NAMALWA (cell line): ENCODE measurements around the gene LZTS2.
"Not testable (repeated sequence)": the region's sequence is repeated elsewhere in the genome, so short reads cannot be mapped to it uniquely, and the experiment has no call there.

ENCODE experiments used
- DNase-seq: peaks from one replicate; pipeline ENCODE4 v3.0.0-alpha.2; 2015; ENCODE audit warnings: low spot score

LZTS2 gene

DNA sequence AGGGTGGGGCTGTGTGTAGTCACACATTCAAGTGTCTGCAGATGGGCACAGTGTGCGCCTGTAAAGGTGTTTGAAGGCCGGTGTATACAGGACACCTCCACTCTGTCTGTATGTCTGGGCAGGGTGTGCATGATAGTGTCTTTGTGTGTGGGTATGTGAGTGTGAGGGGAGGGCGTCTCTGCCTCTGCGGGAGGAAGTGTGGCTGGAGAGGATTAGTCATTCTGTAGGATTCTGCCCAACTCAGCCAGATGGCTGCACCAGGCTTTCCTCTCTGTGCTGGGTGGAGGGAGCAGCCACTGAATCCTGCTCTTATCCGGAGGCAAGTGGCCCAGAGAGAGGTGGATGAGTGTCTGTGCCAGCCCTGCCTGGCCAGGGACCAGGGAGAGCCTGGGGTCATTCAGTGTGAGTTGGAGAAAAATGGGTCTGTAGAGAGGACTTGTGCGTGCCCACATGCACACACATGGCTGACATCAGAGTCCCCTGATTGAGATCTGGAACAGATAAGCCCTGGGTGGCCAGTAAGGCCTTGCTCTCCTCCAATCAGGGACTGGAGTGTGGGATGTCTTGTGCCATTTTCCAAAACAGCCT, 33.1 kb downstream of the LZTS2 start:
- DNase-seq = no peak

DNA sequence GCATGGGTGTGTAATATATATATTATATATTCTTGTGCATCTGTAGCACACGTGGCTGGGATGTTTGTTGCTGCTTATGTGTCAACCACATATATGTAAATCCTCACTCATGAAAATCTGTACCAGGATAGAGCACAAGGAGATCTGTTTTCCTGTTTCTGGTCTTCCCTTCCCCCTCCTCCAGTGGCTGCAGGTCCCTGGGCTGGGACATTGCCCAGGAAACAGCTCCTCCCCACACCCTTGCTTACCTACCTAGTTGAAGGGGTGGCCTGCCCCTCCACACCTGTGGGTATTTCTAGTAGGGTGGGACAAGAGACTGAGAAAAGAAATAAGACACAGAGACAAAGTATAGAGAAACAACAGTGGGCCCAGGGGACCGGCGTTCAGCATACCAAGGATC, 33.7 kb downstream of the LZTS2 start:
- DNase-seq = no peak

GRCh38 chr10:101034404-101034803, 34.8 kb downstream of the LZTS2 start:
- not testable (repeated sequence) for DNase-seq

- DNase-seq = no peak
These were observed 35.7 kb downstream of the LZTS2 start for GRCh38 chr10:101035314-101035713.

GRCh38 chr10:101035916-101036702, 36.5 kb downstream of the LZTS2 start:
- no peak for DNase-seq

DNA sequence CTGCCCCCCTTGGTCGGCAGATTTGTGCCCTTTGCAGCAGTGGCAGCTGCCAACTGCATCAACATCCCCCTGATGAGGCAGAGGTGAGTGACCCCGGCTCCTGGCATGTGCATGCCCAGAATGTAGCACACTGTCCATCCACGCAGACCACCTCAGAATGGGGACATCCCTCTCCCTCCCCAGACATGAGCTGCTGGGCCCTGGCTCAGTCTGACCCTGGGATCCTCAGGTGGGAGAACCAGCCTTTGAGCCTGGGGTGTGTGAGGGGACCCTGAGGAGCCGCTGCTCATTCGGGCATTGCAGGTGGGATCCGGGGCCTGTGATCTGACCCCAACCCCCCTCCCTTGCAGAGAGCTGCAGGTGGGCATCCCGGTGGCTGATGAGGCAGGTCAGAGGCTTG, 37.1 kb downstream of the LZTS2 start:
- DNase-seq = no peak

- DNase-seq = no peak
These were observed 38.9 kb downstream of the LZTS2 start for GRCh38 chr10:101038484-101038883.

DNA sequence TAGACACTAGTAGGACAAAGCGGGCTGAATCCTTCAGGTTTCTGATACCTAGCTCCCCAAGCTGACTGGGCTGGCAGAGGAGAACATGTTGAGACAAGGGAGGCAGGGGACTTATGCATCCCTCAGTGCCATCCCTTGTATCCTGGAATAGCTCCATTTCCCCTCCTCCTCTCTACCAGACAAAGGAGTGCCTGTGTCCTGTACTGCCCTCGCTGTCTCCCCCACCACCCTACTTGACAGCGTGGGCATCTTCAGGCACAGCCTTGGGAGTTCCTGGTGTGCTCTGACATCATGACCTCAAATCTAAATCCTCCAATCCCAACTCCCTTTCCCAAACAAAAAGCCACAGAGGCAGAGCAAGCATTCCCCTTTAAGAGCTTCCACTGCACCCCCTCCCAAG, 40.5 kb downstream of the LZTS2 start:
- DNase-seq = no peak

DNA sequence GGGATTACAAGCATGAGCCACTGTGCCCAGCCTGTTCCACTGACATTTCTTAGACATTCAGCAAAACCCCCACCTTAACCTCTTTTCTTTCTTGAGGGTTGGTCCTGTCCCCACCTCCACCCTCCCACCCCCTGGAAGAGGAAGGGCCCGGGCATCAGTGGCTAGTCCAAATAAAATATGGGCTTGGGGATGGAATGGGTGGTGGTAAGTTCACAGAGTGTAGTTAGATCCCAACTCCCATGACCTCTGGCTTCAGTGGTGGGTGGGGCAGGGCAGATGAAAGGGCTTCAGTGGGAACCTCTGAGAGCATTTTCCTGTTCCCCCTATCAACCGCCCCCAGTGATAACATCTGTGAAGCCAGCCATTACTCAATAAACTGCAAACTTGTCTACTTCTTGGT, 41.2 kb downstream of the LZTS2 start:
- DNase-seq = no peak

DNA sequence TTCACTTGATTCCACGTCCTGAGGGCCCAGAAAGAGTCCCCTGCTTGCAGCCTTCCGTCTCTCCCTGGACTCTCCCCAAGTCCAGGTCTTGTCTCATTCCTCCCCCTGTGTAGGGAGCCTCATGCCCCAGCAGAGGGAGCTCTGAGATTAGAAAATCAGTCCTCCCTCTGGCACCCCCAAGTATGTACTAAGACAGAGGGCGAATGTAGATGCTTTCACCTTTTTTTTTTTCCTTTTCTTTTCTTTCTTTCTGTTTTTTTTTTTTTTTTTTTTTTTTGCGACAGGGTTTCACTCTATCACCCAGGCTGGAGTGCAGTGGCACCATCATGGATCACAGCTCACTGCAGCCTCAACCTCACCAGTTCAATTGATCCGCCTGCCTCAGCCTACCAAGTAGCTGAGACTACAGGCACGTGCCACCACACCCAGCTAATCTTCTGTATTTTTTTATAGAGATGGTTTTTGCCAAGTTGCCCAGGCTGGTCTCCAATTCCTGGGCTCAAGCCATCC, 41.7 kb downstream of the LZTS2 start:
- peak; percentile 91 for DNase-seq

GRCh38 chr10:101042118-101042517, 42.5 kb downstream of the LZTS2 start:
- DNase-seq = no peak

DNA sequence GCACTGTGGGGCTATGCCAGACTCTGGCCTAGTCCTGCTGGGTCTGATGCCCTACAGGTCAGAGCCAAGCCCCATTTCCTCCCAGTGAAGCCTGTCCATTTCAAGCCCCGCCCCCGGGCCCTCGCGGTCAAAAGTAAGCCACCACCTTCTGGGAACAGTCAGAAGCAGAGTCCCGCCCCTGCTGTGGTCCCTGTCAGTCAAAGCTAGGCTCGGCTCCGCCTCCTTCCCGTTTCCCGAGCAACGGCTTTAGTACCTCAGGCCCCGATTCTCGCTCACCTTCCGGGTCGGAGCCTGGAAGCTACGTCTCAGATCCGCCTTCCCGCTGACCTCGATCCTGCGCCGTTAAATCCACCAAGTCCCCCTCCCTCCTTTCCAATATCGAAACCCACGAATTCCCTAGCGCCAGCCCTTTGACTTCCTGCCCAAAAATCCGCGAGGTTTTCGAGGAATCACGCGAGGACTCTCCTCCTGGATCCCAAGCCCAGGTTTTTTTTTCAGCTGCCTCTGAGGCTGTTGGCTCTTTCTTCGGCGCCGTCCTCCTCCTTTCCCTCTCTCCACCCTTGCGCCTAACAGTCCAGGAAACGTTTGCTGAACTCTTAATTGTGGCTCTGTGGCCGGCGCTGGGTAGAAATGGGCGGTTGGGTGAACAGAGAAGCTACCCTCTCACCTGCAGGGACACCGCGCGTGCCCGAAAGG, 43.2 kb downstream of the LZTS2 start:
- peak; percentile 93 for DNase-seq

GRCh38 chr10:101043363-101043707, 43.7 kb downstream of the LZTS2 start:
- no peak for DNase-seq

- DNase-seq = no peak
These were observed 44.5 kb downstream of the LZTS2 start for GRCh38 chr10:101044117-101044516.

DNA sequence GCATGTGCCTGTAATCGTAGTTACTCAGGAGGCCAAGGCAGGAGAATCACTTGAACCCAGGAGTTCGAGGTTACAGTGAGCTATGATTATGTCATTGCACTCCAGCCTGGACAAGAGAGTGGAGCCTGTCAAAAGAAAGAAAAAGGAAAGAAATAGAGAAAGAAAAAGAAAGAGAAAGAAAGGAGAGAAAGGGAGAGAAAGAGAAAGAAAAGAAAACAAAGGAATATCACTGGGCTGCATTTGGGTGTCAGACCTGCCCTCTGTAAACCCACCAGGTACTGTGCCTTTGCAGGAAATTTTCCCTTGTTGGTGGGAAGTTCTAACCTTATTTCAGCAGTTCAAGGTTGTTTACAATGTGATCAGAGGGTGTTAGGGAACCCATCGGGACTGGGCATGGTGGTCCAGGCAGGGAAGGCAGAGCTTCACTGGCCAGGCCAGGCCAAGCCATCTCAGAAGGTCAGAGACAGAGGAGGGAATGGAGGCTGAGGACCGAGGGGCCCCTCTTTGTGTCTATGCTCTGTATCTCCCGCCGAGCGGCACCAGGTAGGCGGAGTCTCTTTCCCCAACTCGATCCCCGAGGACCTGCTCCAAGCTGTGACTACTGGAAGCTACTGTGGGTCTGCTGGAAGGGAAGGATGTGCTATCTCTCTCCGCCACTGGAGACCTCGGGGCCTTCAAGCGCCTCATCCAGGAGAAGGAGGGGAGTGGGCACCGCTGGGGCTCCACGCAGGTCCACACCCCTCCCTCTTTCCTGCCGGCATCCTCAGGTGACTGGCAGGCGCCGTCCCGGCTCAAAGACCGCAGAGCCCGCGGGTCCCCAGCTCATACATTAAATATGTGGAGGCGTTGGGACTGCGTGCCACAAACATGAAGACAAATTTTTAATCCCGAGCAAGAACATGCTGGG, 47.0 kb downstream of the LZTS2 start:
- no peak for DNase-seq

GRCh38 chr10:101047268-101047667, 47.7 kb downstream of the LZTS2 start:
- no peak for DNase-seq

GRCh38 chr10:101047961-101048892, 48.6 kb downstream of the LZTS2 start:
- no peak for DNase-seq

- DNase-seq = peak; percentile 81
These were observed 50.8 kb downstream of the LZTS2 start for GRCh38 chr10:101050208-101051069.

DNA sequence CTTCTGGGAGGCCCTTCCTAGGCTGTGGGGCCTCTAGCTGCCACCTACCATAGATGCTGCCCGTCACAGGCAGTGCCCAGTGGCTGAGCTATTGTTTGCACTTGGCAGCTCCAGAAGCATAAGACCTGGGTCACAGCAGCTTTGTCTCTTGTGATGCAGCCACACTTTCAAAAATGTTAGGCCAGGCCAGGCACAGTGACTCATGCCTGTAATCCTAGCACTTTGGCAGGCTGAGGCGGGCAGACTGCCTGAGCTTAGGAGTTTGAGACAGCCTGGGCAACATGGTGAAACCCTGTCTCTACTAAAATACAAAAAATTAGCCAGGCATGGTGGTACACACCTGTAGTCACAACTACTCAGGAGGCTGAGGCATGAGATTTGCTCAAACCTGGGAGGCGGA, 52.7 kb downstream of the LZTS2 start:
- no peak for DNase-seq

DNA sequence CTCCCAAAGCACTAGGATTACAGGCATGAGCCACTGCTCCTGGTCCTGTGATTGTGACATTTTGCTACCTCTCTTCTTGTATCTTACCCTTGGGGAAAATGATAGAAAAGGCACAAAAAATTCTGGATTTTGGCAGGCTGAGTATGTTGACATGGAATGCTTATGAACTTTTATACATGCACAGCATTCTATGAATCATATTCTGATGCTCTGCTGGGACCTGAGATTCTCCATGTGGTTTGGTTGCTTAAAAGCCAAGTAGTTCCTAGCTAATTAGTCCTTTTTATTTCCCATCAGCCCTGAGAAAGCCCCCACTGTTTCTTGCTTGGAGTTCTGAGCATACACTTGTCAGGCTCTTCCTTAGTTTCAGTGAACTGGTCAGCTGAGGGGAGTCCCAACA, 53.9 kb downstream of the LZTS2 start:
- no peak for DNase-seq
